NCI-H446 treated with DMSO at 0.1 percent for 48 hours (cell line): ENCODE measurements around the gene ZBTB42.
"Not testable (repeated sequence)": the region's sequence is repeated elsewhere in the genome, so short reads cannot be mapped to it uniquely, and the experiment has no call there.

ENCODE experiments used
- DNase-seq: peaks from one replicate; lab custom pipeline; 2025; lab: John Stamatoyannopoulos, UW

Gene ZBTB42

DNA sequence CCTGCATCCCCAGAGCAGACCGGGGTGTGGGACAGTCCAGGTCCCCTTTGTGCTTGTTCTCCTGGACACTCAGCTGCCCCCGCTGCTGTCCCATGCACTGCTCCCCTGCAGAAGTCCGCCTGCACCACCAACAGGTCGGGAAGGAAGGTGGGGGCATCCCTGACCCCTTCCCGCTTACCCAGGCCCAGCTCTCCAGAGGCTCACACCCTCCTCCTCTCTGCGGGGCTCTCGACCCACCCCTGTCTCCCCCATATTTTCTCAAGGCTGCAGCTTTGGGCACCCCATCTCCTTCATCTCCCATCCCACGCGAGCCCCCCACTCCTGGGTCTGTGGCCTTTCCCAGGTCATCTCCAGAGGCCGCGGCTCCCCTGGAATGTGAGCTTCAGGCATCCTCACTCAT, 9.4 kb downstream of the ZBTB42 start:
- DNase-seq, result no peak

DNA sequence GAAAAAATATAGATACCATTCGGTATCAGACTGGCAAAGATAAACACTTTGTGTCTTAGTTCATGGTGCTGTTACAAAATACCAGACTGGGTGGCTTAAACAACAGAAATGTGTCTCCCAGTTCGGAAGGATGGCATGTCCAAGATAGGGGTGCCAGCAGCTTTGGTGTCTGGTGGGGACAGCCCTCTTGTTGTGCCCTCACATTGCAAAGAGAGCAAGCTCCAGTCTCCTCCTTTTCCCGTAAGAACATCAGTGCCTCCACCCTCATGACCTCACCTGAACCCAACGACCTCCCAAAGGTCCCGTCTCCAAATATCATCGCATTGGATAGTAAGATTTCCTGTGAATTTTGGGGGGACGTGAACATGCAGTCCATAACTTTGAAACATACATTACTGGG, 12.4 kb downstream of the ZBTB42 start:
- DNase-seq, result no peak

DNA sequence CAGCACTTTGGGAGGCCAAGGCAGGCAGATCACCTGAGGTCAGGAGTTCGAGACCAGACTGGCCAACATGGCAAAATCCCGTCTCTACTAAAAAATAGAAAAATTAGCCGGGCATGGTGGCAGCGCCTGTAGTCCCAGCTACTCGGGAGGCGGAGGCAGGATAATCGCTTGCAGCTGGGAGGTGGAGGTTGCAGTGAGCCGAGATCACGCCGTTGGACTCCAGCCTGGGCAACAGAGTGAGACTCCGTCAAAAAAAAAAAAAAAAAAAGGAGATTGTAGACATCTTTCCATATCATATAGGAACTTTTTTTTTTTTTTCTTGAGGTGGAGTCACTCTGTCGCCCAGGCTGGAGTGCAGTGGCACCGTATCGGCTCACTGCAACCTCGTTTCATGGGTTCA, 13.8 kb downstream of the ZBTB42 start:
- not testable (repeated sequence) for DNase-seq

DNA sequence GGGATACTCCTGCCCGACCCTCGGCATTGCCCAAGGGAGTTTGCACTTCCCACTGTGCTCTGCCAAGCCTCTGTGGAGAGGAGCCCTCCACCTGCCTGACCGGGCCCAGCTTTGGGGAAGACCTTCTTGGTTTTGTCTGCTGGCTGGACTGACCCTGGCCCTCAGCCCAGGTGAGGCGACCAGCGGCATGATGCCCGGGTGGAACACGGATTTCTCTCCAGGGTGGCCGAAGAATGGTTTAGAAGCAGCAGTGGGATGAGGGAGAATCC, 15.6 kb downstream of the ZBTB42 start:
- no peak for DNase-seq

DNA sequence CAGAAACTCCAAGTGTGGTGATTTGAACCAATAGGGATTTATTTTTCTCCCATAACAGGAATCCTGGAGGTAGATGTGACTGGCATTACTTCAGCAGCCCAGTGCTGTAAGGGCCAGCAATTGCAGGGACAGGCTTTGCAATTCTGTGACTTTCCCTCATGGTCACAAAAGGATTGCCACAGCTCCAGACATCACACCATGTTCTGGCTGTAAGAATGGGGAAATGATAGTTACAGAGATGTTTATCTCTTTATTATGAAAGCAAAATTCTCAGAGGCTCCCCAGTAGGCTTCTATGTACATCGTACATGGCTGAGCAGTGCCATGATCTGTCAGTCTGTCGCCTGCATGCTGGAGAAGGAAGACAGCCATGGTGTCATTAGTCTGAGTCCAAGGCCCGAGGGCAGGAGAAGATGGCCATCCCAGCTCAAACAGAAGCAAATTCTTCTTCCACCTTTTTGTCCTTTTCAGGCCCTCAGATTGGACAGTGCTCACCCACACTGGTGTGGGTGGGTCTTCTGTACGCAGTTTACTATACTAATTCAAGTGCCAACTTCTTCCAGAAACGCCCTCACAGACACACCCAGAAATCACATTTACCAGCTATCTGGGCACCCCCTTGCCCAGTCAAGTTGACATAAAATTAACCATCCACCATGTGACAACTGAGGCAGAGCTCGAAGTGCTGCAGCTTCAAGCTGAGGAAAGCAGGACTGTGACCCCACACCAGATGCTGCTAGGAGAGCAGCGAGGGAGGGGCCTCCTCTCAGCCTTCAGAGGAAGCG, 17.2 kb downstream of the ZBTB42 start:
- no peak for DNase-seq

DNA sequence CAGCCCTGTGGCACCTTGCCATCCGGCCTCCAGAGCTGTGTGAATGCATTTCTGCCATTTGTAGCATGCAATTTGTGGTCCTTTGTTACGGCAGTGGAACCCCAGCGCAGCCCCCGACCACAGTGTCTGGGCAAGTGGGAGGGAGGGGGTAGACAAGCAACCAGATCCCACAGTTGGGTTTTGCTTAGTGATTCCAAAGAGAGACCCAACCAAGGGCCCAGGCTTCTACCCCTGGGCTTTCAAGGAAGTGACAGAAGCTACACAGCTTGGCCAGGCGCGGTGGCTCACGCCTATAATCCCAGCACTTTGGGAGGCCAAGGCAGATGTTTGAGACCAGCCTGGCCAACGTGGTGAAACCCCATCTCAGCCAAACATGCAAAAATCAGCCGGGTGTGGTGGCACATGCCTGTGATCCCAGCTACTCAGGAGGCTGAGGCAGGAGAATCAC, 17.8 kb downstream of the ZBTB42 start:
- no peak for DNase-seq

DNA sequence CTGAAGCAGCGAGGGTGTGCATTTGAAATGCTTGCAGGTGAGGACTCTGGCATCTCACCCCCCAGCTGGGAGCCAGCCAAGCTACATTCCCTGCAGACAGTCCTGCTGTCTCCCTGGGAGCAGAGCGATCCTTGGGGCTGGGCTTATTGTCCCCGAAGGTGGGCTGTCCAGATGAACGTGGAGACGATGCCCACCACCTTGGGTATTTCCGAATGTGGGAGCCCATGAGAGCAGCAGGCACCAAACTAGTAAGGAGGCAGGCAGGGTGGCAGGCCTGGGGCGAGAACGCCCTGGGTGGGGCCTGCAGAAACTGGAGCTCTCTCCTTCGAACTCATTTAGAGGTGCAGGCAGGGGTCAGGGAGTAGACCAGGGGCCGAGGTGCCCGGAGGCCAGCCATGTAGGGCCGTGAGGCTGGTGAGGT, 18.5 kb downstream of the ZBTB42 start:
- DNase-seq, result no peak

DNA sequence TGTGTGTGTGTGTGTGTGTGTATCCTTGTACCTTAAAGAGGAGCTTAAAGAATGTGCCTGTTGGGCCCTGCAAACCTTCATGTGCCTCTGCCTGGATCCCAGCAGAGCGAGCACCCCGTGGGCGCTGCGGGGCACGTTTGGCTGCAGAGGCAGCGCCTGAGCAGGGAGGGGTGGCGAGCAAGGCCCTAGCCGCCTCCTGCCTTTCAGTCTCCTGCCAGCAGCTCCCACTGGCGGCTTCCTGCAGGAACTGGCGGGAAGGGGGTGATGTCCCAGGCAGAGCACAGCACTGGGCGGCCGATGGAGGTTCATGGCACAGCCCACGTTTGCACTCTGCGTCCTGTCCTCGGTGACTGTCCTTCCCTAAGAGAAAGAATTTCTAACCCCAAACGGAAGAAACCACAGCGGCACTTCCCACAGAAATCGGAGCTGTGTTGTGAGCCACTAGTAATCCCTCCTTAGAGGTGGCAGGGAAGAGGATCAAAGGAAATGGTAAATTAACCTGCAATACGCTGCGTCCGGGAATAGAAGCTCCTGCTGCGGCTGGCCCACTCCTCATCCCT, 19.8 kb downstream of the ZBTB42 start:
- DNase-seq, result no peak

DNA sequence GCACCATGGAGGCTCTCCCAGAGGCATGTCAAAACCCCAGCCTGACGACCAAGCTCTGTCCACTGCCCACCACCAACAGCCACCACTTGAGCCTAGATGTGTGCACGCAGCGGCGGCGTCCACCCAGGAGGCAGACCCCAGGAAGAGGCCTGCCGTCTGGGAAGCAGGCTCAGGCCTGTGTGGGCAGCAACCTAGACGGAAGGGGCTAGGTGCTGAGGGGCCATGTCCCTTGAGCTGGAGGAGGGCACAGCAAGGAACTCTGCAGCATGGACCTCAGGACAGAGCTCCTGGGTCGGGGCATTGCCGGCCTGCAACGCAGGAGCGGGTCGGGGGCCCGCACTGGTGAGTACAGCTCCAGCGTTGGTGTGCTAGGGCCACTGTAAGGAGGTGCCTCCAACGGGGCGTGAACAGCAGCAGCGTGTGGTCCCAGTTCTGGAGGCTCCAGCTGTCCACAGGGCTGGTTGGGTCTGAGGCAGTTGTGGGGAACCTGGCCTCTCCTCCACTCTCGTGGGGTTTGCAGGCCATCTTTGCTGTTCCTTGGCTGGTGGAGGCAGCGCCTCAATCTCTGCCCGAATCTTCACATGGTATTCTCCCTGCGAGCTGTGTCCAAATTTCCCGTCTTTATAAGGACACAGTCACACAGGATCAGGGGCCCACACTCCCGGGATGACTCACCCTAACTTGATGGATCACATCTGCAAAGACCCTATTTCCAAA, 20.5 kb downstream of the ZBTB42 start:
- DNase-seq, result no peak

DNA sequence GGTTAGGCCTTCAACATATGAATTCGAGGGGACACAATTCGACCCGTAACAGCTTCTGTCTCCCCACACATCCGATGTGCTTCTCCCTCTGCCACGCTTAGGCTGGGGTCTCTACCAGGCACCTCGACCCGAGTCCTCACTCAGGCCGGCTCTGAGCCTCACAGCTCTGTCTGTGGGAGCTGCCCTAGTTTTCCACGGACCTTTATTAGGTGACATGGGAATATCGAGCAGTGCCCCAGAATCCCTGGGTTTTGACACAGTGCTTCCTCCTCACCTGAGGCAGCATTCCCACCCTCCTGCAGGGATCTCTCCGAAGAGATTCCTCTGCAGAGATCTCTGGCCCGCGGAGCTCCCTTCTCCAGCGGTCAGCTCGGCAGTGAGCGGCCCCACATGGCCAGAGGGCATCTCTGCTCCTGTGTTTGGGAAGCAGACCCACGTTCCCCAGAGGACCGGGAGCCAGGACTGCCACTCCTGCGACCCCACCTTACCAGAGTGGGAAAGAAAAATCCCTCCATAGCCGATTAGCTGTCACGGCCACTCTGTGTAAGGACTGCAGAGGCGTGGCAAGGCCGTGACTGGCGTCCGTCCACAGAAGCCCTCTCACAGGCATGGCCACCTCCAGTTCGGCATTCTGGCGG, 21.2 kb downstream of the ZBTB42 start:
- DNase-seq, result no peak

DNA sequence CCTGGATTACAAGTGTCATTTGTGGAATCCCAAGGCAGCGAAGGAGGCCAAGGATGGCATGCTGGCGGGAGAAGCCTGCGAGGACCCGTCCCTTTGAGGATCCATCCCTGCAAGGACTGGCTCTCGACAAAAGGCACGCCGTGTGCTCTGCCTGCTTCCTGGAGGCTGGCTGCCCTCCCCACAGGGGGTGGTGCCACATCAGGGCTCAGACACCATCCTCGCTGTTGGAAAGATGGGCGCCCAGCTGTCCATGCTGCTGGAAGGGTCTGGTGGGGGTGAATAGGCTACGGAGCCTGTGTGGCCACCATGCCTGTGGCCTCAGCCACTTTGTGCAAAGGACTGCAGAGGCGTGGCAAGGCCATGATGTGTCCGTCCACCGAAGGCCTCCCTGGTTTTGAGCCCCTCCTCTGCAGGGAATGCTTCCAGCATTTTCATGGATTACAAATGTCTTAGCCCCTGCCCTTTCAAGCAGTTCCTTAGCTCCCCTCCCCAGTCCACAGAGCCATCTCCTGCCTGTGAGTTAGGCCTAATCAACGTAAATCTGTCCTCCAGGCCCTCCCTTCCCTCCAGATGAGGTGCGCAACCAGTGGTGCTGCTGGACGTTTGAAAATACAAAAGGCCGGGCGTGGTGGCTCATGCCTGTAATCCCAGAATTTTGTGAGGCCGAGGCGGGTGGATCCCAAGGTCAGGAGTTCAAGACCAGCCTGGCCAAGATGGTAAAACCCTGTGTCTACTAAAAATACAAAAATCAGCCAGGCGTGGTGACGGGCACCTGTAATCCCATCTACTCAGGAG, 22.1 kb downstream of the ZBTB42 start:
- no peak for DNase-seq

DNA sequence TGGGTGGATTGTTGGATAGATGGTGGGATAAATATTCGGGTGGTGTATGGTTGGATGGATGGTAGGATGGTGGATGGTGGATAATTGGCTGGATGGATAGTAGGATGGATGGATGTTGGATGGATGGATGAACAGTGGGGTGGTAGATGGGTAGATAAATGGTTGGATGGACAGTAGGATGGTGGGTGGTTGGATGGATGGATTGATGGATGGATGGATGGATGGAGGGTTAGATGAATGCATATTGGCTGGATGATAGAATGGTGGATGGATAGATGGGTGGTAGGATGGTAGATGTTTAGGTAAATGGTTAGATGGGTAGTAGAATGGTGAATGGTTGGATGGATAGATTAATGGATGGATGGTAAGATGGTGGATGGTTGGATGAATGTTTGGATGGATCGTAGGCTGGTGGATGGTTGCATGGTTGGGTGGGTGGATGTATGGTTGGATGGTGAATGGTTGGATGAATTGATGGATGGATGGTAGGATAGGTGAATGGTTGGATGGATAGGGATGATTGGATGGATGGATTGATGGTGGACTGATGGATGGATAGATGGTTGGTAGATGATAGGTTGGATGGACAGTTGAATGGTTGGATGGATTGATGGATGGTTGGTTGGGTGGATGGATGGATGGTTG, 23.6 kb downstream of the ZBTB42 start:
- DNase-seq, result no peak

DNA sequence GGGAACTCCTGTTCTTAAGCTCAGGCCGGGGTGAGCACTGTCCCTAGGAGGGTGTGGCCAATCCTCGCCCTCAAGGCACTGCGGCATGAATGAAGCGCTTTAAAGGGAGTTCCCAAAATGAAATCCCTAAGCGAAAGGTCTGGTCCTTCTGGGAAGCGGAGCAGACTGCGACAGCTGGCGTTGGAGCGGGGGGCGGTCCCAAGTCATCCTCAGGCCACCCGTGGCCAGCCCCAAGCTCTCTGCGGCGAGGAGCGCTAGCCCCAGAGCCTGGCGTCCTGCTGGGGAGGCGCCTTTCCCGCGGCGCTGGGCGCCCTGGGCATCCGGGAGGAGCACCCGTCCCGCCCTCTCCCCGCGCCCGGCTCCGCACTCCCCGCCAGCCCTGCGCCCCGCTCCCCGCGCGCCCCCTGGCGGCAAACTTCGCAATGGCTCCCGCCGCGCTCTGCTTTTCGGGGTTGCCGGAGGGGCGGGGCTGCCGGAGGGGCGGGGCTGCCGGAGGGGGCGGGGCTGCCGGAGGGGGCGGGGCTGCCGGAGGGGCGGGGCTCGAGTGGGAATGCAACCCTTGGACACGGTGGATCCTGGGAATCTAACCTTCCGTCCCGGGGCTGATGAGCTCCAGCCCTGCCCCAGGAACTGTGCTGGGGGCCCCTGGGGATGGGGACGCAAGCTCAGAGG, 25.4 kb downstream of the ZBTB42 start:
- peak; percentile 68 for DNase-seq

DNA sequence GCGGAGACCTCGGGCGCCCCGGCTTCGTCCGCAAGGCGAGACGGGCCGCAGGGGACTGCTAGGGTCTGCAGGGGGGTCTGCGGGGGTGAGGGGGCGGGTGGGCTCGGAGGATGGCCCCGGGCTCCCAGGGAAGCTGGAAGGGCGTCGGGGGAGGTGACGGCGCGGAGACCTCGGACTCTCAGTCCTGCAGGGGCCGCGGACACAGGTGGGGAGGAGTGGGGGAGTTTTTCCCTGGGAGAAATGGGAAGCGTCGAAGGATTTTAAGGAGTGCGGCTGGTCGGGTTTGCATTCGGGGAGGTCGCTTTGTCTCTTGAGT, 25.9 kb downstream of the ZBTB42 start:
- DNase-seq, result no peak

DNA sequence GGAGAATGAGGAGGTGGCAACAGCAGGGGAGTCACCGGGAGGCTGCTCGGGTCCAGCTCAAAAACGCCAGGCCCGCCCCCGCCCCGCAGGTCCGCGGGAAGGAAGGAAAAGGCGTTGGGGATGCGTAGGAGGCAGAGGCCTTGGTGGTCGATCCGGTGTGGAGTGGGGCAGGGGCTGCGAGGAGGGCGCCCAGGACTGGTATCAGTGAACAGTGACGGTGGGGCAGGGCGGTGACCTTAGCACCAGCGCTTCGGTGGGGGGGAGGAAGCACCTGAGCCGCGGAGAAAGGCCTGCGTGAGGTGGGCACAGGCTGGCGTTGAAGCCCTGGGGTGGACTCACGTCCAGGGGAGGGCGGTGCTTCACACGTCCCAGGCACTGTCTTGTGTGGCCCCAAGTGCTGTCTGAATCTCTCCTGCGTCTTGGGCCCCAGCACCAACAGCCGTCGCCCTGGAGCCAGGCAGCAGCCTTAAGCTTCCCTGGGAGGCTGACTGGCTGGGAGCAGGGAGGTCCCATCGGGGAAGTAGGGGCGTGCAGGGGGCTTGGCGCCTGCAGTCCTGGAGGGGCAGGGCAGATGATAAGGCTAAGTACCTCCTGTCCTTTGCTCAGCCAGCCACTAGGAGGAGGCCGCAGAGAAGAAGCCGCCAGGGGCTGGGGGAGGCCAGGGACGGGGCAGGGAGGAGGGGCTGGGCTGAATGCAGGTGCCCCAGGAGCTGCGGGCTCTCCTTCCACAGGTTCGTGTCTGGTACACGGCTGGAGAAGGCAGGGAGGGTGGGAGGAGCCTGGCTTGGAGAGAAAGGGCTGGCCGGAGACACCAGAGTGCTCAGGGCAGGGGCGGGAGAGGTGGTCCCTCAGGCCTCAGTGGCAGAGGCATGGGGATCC, 26.5 kb downstream of the ZBTB42 start:
- no peak for DNase-seq

DNA sequence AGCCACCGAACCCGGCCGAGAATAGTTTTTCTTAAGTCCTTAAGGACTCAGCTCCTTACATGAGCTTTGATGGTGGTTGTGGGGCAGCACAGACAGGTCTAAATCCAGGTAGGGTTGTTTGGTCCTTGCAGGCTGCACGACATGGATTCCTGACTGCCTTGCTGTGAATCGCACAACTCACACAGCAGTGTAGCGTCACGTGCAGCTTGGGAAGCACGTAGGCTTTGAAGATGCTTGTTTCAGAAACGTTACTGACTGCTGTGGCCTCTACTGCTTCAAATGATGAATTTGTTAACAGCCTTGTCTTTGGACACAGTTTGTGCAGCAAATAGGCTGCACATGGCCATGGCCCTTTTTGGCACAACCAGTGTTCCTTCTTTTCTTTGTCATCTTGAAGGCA, 29.9 kb downstream of the ZBTB42 start:
- DNase-seq, result no peak

DNA sequence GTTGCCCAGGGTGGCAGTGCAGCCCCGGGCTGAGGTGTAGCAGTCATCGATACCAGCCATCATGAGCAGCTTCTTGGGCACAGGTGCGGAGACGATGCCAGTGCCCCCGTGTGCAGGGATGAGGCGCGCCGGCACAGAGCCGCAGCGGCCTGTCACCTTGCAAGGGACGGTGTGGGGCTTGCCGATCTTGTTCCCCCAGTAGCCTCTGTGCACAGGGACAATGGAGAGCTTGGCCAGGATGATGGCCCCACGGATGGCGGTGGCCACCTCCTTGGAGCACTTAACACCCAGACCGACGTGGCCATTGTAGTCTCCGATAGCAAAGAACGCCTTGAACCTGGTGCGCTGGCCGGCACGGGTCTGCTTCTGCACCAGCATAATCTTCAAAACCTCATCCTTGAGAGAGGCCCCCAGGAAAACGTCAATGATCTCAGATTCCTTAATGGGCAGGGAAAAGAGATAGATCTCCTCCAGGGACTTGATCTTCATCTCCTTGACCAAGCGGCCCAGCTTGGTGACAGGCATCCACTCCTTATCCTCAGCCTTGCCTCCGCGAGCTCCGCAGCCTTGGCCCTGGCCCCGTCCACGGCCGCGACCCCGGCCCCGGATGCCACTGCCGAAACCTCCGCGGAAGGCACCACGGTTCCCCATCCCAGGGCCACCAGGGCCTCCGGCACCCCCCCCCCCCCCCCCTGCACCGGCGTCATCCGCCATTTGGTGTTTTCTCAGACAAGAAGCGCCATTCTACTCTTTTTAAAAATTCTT, 35.5 kb downstream of the ZBTB42 start:
- not testable (repeated sequence) for DNase-seq

DNA sequence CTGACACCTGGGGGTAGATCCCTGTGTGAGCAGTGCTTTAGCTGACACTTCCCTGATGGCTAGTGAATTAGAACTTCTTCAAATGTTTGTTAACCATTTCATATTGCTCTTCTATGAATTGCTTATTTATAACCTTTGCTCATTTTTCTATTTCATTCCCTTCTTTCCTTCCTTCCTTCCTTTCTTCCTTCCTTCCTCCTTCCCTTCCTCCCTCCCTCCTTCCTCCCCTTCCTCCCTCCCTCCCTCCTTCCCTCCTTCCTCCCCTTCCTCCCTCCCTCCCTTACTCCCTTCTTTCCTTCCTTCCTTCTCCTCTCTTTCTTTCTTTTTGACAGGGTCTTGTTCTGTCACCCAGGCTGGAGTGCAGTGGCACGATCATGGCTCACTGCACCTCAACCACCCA, 40.8 kb downstream of the ZBTB42 start:
- DNase-seq, result no peak

DNA sequence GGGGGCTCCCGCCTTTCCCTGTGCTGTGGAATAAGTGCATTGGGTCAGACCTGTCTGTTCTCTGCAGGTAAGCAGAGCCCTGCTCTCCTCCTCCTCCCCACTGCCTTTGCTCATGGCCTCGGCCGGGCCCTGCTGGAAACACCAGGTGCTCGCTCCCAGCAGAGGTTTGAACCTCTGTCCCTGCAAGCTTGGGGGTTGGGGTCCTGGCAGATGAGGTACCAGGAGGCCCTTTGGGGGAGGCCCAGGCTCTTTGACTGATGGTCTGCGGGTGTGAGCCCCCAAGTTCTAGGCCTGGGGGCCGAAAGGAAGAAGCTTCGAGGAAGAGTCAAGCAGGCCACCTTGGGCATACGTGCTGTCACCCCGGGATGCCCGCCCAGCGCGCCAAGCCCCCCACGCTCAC, 42.1 kb downstream of the ZBTB42 start:
- DNase-seq, result no peak
